Osteocyte (in vitro differentiated cells): ENCODE data around the gene BORCS8. TPM values are rescaled to one million over a fixed set of nuclear protein-coding genes. Genes with fewer than 3 reads are reported as not detected.

Experiments used
- DNase-seq: peaks from one replicate; pipeline ENCODE4 v3.0.0; 2021; ENCODE audit warnings: mixed read lengths; ENCODE audit not compliant: unreplicated experiment; ENCODE audit errors: extremely low spot score
- H3K27ac Mint-ChIP-seq: one replicate; pipeline ENCODE4 v1.8.0; 2021; ENCODE audit warnings: mild to moderate bottlenecking, mixed read lengths; ENCODE audit not compliant: unreplicated experiment
- H3K27me3 Mint-ChIP-seq: one replicate; pipeline ENCODE4 v1.8.0; 2021; ENCODE audit warnings: mixed read lengths; ENCODE audit not compliant: unreplicated experiment
- H3K36me3 Mint-ChIP-seq: one replicate; pipeline ENCODE4 v1.8.0; 2021; ENCODE audit warnings: mixed read lengths; ENCODE audit not compliant: unreplicated experiment
- H3K4me1 Mint-ChIP-seq: one replicate; pipeline ENCODE4 v1.8.0; 2021; ENCODE audit warnings: mixed read lengths; ENCODE audit not compliant: unreplicated experiment
- H3K4me3 Mint-ChIP-seq: one replicate; pipeline ENCODE4 v1.8.0; 2021; ENCODE audit warnings: mild to moderate bottlenecking, moderate library complexity, mixed read lengths; ENCODE audit not compliant: unreplicated experiment
- H3K9me3 Mint-ChIP-seq: one replicate; pipeline ENCODE4 v1.8.0; 2021; ENCODE audit warnings: mixed read lengths; ENCODE audit not compliant: unreplicated experiment
- CTCF ChIP-seq: fragments of 200-600 bp; sonication (generic); IDR thresholded peaks from 2 replicates; pipeline ENCODE4 v1.5.0; 2021; ENCODE audit warnings: antibody characterized with exemption, mild to moderate bottlenecking, moderate library complexity
- total RNA-seq: library from RNA; stranded (reverse); gene quantifications from 2 replicates; pipeline ENCODE4 v1.2.1, GENCODE V29; 2021

The BORCS8 gene
- total RNA-seq, 1 donor from 2014 or later, result 24.4 TPM

GRCh38 chr19:19204181-19204580 is 12.2 kb upstream of the BORCS8 start:
- Mint-ChIP-seq H3K9me3 (no peaks in the 10 kb centered on the region), H3K27me3 (peaks cover 7% of the 10 kb centered on the region), H3K4me3 (peak overlapping the region; percentile 90), H3K36me3 (peaks cover 3% of the 10 kb centered on the region), H3K27ac (no peak overlapping the region), H3K4me1 (peaks cover 13% of the 10 kb centered on the region)
- DNase-seq, result no peak
- TF ChIP-seq CTCF, result no peak

- DNase-seq, result peak; percentile 95
- H3K9me3 Mint-ChIP-seq, result no peaks in the 10 kb centered on the region
- peaks cover 7% of the 10 kb centered on the region for H3K27me3 Mint-ChIP-seq
- H3K36me3 Mint-ChIP-seq, result peaks cover 9% of the 10 kb centered on the region
- peak within 1 kb of the TSS; percentile 87 for H3K27ac Mint-ChIP-seq
- peaks cover 13% of the 10 kb centered on the region for H3K4me1 Mint-ChIP-seq
- no peak for TF ChIP-seq CTCF
- H3K4me3 Mint-ChIP-seq, result peak within 1 kb of the TSS; percentile 90
Observed at GRCh38 chr19:19203012-19203856, 11.3 kb upstream of the BORCS8 start, which contains the start of gene NR2C2AP. NR2C2AP (minus strand) TSS chr19:19203414; CDS start chr19:19203060, 354 bp downstream.

GRCh38 chr19:19202707-19203011 is 10.7 kb upstream of the BORCS8 start:
- Mint-ChIP-seq H3K36me3 (peaks cover 9% of the 10 kb centered on the region), H3K27ac (peak overlapping the region; percentile 87), H3K27me3 (peaks cover 7% of the 10 kb centered on the region), H3K9me3 (no peaks in the 10 kb centered on the region), H3K4me3 (peak overlapping the region; percentile 90), H3K4me1 (peaks cover 13% of the 10 kb centered on the region)
- no peak for DNase-seq
- no peak for TF ChIP-seq CTCF

DNA sequence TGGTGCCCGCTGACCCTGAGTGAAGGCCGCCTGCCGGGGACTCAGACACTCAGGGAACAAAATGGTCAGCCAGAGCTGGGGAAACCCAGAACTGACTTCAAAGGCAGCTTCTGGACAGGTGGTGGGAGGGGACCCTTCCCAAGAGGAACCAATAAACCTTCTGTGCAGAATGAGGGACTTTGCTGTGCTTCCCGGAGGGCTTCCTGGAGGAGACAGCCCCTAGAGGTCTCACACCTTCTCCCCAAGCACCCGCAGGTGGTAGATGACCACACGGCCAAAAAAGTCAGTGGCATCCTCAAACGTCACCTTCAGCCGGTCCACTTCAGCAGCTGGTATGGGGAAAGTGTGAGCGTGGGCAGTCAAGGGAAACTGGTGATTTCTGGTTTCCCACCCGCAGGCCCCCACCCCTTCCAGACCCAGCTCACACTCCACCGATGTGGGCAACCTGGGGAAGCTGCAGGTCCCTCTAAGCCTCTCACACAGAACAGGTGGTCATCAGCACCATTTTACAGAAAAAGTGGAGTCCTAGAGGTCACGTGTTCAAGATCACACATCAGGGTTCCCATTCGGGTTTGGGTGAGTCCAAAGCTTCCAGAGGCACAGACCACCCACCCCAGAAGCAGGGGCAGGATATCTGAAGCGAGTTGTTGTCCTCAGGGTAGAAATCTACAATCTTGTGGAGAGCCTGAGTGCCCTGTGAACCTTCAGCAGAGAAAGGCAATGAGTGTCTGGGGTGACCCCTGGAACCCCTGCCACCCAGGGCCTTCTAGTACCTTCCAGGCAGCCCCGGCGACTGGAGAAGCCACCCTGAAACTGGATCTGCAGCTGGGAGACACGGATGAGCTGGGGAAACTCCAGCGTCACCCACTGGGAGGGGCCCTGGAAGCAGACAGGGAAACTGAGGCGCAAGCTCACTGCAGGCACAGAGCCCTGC is 10.0 kb upstream of the BORCS8 start:
- TF ChIP-seq CTCF, result no peak
- Mint-ChIP-seq H3K36me3 (peaks cover 9% of the 10 kb centered on the region), H3K4me3 (peak overlapping the region; percentile 90), H3K9me3 (no peaks in the 10 kb centered on the region), H3K27me3 (peaks cover 5% of the 10 kb centered on the region), H3K4me1 (peaks cover 13% of the 10 kb centered on the region), H3K27ac (peak overlapping the region; percentile 87)
- no peak for DNase-seq

DNA sequence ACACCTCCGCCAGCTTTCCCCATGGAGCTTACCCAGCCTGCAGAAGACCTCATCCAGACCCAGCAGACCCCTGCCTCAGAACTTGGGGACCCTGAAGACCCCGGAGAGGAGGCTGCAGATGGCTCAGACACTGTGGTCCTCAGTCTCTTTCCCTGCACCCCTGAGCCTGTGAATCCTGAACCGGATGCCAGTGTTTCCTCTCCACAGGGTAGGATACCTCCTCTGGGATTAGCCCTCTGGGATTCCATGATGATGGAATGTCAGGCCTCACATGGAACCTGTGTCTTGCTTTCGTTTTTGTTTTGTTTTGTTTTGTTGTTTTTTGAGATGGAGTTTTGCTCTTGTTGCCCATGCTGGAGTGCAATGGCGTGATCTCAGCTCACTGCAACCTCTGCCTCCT is 2.0 kb upstream of the BORCS8 start:
- no peaks in the 10 kb centered on the region for H3K9me3 Mint-ChIP-seq
- H3K36me3 Mint-ChIP-seq, result peaks cover 5% of the 10 kb centered on the region
- peaks cover 40% of the 10 kb centered on the region for H3K4me1 Mint-ChIP-seq
- no peak for DNase-seq
- H3K4me3 Mint-ChIP-seq, result peak overlapping the region; percentile 93
- H3K27me3 Mint-ChIP-seq, result no peaks in the 10 kb centered on the region
- peak overlapping the region; percentile 71 for H3K27ac Mint-ChIP-seq
- no peak for TF ChIP-seq CTCF
